ENCODE results near the gene JAKMIP1.

- TF ChIP-seq CTCF (IDR thresholded peaks at IDR 0.05): no peak
- TF ChIP-seq EZH2 (IDR thresholded peaks at IDR 0.05): no peak
These were observed 150.4 kb downstream of the JAKMIP1 start for GRCh38 chr4:6049985-6050384.

Data from neural progenitor cell (in vitro differentiated cells).